OCI-LY7 (cell line): ENCODE measurements around the gene OPTN. TPM values are rescaled to one million over a fixed set of nuclear protein-coding genes. Genes with fewer than 3 reads are reported as not detected.

Experiments used
- BruUV-seq: library from RNA; stranded (reverse); fragments of 400-500 nt; replicated peaks from 2 replicates; lab custom pipeline; 2021; lab: Mats Ljungman, UMichigan
- CTCF ChIA-PET: fragments of 300-600 bp; sonication (Branson Sonifier 250); formaldehyde crosslinking; loops from one replicate; lab custom pipeline; 2022; ENCODE audit warnings: antibody characterized with exemption; ENCODE audit not compliant: unreplicated experiment; lab: Charles Lee
- POLR2A ChIA-PET: fragments of 300-600 bp; sonication (Branson Sonifier 250); formaldehyde crosslinking; loops from one replicate; lab custom pipeline; 2022; ENCODE audit warnings: antibody characterized with exemption; lab: Charles Lee
- DNase-seq: peaks from one replicate; pipeline ENCODE4 v3.0.0-alpha.2; 2015; ENCODE audit warnings: low spot score
- H2AFZ ChIP-seq: fragments of 200-600 bp; sonication (generic), shearing (Covaris generic); 2 replicates; pipeline ENCODE4 v1.6.1; 2014; ENCODE audit warnings: mild to moderate bottlenecking, antibody characterized with exemption, low read length, moderate library complexity
- H3K27ac ChIP-seq: fragments of 200-600 bp; sonication (generic); 2 replicates; pipeline ENCODE4 v1.5.1; 2014; ENCODE audit warnings: mixed run types, low read depth, mild to moderate bottlenecking, moderate library complexity, low read length, inconsistent platforms; ENCODE audit not compliant: poor library complexity, severe bottlenecking
- H3K36me3 ChIP-seq: fragments of 200-600 bp; sonication (generic); 2 replicates; pipeline ENCODE4 v1.6.1; 2014; ENCODE audit warnings: mild to moderate bottlenecking, antibody characterized with exemption, low read length, moderate library complexity, mixed read lengths; ENCODE audit not compliant: insufficient read depth
- H3K4me1 ChIP-seq: fragments of 200-600 bp; sonication (generic); 2 replicates; pipeline ENCODE4 v1.5.1; 2014; ENCODE audit warnings: mild to moderate bottlenecking, low read length; ENCODE audit not compliant: insufficient read depth, poor library complexity, severe bottlenecking
- H3K4me2 ChIP-seq: fragments of 200-600 bp; sonication (generic); 2 replicates; pipeline ENCODE4 v1.6.1; 2014; ENCODE audit warnings: mild to moderate bottlenecking, low read length
- H3K4me3 ChIP-seq: fragments of 200-600 bp; sonication (generic); 2 replicates; pipeline ENCODE4 v1.5.1; 2014; ENCODE audit warnings: mild to moderate bottlenecking, low read depth, low read length; ENCODE audit not compliant: poor library complexity, severe bottlenecking
- H3K79me2 ChIP-seq: fragments of 200-600 bp; sonication (generic); 2 replicates; pipeline ENCODE4 v1.6.1; 2016; ENCODE audit warnings: low read depth, mild to moderate bottlenecking, low read length, moderate library complexity, mixed read lengths; ENCODE audit not compliant: insufficient read depth
- H3K9me2 ChIP-seq: fragments of 200-600 bp; sonication (generic); 2 replicates; pipeline ENCODE4 v1.6.1; 2016; ENCODE audit warnings: mild to moderate bottlenecking, low read length, mixed read lengths; ENCODE audit not compliant: insufficient read depth
- H3K9me3 ChIP-seq: fragments of 200-600 bp; sonication (generic); 2 replicates; pipeline ENCODE4 v1.6.1; 2014; ENCODE audit warnings: mild to moderate bottlenecking, mixed run types, low read length, mixed read lengths
- H4K20me1 ChIP-seq: fragments of 200-600 bp; sonication (generic); 2 replicates; pipeline ENCODE4 v1.6.1; 2014; ENCODE audit warnings: mild to moderate bottlenecking, antibody characterized with exemption, low read length, moderate library complexity, mixed read lengths; ENCODE audit not compliant: insufficient read depth
- EZH2phosphoT487 ChIP-seq: fragments of 200-600 bp; sonication (generic); IDR thresholded peaks from 2 replicates; pipeline ENCODE4 v1.6.1; 2018; ENCODE audit warnings: low read depth, borderline replicate concordance, mild to moderate bottlenecking, mixed run types, antibody characterized with exemption, low read length, moderate library complexity, mixed read lengths
- intact Hi-C: fragments of 100-400 bp; cut with micrococcal nuclease; formaldehyde crosslinking; loops from one replicate; pipeline ENCODE4 v1.10.0; 2022; ENCODE audit not compliant: unreplicated experiment
- total RNA-seq, 2 experiments: library from RNA; depleted of rRNA in 1 of 2; stranded (reverse); fragments of >200 nt in 1 of 2; shearing (Covaris generic) in 1 of 2; gene quantifications; 2 replicates each; pipeline ENCODE4 v1.2.3, GENCODE V29; 2014 to 2022
- TF ChIP-seq, protein P1 (sequence below): fragments of 200-600 bp; sonication (generic); conservative IDR thresholded peaks from 2 replicates; pipeline ENCODE4 v1.5.1; 2014; ENCODE audit warnings: mild to moderate bottlenecking, antibody characterized with exemption, low read length, moderate library complexity, mixed read lengths

The OPTN gene
- total RNA-seq, 2 experiments from 2014 or later, result 0.60 to 3.6 TPM

DNA sequence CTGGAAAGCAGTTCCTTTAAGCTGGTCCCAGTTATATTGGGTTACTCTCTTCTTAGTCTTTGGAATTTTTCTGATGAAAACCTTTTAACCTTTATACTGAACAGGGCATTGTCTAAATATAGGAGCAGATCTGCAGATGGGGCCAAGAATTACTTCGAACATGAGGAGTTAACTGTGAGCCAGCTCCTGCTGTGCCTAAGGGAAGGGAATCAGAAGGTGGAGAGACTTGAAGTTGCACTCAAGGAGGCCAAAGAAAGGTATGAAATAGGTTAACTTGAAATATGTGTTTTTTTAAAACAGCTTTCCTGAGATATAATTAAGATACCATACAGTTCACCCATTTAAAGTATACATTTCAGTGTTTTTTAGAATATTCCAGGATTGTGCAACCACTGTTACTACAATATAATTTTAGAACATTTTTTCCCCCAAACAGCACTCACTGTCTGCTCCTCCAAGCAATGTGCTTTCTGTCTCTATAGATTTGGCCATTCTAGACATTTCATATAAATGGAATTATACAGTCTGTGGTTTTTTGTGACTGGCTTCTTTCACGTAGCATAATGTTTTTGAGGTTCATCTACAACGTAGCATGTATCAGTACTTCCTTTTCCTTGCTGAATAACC is 18.9 kb downstream of the OPTN start:
- Histone ChIP-seq H3K36me3 (no peaks in the 10 kb centered on the region), H2AFZ (no peak overlapping the region), H3K27ac (no peak overlapping the region), H3K4me1 (peaks cover 10% of the 10 kb centered on the region), H3K4me3 (no peak overlapping the region), H3K9me2 (no peaks in the 10 kb centered on the region), H4K20me1 (no peaks in the 10 kb centered on the region), H3K79me2 (no peaks in the 10 kb centered on the region), H3K4me2 (no peak overlapping the region), H3K9me3 (no peaks in the 10 kb centered on the region)
- DNase-seq, result no peak
- intact Hi-C loops, result no loop called here
- no peak for TF ChIP-seq EZH2phosphoT487
- TF ChIP-seq, protein P1, sequence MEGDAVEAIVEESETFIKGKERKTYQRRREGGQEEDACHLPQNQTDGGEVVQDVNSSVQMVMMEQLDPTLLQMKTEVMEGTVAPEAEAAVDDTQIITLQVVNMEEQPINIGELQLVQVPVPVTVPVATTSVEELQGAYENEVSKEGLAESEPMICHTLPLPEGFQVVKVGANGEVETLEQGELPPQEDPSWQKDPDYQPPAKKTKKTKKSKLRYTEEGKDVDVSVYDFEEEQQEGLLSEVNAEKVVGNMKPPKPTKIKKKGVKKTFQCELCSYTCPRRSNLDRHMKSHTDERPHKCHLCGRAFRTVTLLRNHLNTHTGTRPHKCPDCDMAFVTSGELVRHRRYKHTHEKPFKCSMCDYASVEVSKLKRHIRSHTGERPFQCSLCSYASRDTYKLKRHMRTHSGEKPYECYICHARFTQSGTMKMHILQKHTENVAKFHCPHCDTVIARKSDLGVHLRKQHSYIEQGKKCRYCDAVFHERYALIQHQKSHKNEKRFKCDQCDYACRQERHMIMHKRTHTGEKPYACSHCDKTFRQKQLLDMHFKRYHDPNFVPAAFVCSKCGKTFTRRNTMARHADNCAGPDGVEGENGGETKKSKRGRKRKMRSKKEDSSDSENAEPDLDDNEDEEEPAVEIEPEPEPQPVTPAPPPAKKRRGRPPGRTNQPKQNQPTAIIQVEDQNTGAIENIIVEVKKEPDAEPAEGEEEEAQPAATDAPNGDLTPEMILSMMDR, result no peak
- no TSS peak for BruUV-seq
- CTCF ChIA-PET, result no interaction called here
- POLR2A ChIA-PET, result no interaction called here

DNA sequence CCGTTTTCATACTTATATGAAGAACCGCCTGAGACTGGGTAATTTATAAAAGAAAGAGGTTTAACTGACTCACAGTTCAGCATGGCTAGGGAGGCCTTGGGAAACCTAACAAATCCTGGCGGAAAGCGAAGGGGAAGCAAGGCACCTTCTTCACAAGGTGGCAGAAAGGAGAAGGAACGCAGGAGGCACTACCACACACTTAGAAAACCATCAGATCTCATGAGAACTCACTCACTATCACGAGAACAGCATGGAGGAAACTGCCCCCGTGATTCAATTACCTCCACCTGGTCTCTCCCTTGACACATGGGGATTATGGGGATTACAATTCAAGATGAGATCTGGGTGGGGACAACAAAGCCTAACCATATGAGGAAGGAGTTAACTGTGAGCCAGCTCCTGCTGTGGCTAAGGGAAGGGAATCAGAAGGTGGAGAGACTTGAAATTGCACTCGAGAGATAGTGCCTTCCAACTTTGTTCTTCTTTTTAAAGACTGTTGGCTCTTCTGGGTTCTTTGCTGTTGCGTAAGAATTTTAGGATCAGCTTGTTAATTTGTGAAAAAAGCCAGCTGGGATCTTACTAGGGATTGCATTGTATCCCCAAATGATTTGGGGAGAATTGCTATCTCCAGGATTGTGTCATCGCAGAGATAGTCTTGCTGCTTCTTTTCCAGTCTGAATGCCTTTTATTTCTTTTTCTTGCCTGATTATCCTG is 21.0 kb downstream of the OPTN start:
- H4K20me1 ChIP-seq, result no peaks in the 10 kb centered on the region
- POLR2A ChIA-PET, result interaction anchor here (0.6 to 0.7 kb wide), 2 partner anchors 9 to 1170 kb away, joined by 3 to 12 read pairs; no protein-coding TSS in a partner anchor
- DNase-seq, result no peak
- no peaks in the 10 kb centered on the region for H3K36me3 ChIP-seq
- H3K9me2 ChIP-seq, result no peaks in the 10 kb centered on the region
- intact Hi-C loops, result no loop called here
- no TSS peak for BruUV-seq
- CTCF ChIA-PET, result no interaction called here
- H3K27ac ChIP-seq, result no peak overlapping the region
- no peak overlapping the region for H2AFZ ChIP-seq
- TF ChIP-seq, protein P1, result no peak
- no peak for TF ChIP-seq EZH2phosphoT487
- H3K4me3 ChIP-seq, result no peak overlapping the region
- no peaks in the 10 kb centered on the region for H3K79me2 ChIP-seq
- H3K4me2 ChIP-seq, result no peak overlapping the region
- peaks cover 10% of the 10 kb centered on the region for H3K4me1 ChIP-seq
- H3K9me3 ChIP-seq, result no peaks in the 10 kb centered on the region

DNA sequence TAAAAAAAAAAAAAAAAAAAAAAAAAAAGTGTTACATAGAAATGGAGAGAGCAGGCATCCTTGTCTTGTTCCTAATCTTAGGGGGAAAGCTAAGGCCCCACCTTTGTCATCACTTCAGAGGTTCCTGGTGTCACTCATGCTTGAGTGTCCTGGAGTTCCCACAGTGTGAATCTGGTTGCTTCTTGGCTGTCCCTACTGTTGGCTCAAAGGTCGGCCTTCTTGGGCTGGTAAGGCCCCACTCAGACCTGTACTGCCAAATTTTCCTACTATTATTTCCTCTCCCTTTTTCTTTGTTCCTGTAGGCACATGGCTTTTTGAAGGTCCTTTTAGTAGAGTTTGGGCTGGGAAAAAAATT is 21.5 kb downstream of the OPTN start:
- H3K4me3 ChIP-seq, result no peak overlapping the region
- no peak for DNase-seq
- H3K4me2 ChIP-seq, result no peak overlapping the region
- H3K79me2 ChIP-seq, result no peaks in the 10 kb centered on the region
- POLR2A ChIA-PET, result interaction anchor here (0.6 to 0.7 kb wide), 2 partner anchors 8 to 1170 kb away, joined by 3 to 12 read pairs; no protein-coding TSS in a partner anchor
- no peaks in the 10 kb centered on the region for H3K36me3 ChIP-seq
- peaks cover 10% of the 10 kb centered on the region for H3K4me1 ChIP-seq
- intact Hi-C loops, result no loop called here
- no peaks in the 10 kb centered on the region for H3K9me2 ChIP-seq
- BruUV-seq, result no TSS peak
- no peaks in the 10 kb centered on the region for H4K20me1 ChIP-seq
- CTCF ChIA-PET, result no interaction called here
- H3K27ac ChIP-seq, result no peak overlapping the region
- H3K9me3 ChIP-seq, result no peaks in the 10 kb centered on the region
- TF ChIP-seq EZH2phosphoT487, result no peak
- TF ChIP-seq, protein P1, result no peak
- no peak overlapping the region for H2AFZ ChIP-seq
